ENCODE measurements around the gene ANKMY2.
A peak's percentile ranks its signal among the peaks of the same experiment; 100 is the strongest.

The ANKMY2 gene

DNA sequence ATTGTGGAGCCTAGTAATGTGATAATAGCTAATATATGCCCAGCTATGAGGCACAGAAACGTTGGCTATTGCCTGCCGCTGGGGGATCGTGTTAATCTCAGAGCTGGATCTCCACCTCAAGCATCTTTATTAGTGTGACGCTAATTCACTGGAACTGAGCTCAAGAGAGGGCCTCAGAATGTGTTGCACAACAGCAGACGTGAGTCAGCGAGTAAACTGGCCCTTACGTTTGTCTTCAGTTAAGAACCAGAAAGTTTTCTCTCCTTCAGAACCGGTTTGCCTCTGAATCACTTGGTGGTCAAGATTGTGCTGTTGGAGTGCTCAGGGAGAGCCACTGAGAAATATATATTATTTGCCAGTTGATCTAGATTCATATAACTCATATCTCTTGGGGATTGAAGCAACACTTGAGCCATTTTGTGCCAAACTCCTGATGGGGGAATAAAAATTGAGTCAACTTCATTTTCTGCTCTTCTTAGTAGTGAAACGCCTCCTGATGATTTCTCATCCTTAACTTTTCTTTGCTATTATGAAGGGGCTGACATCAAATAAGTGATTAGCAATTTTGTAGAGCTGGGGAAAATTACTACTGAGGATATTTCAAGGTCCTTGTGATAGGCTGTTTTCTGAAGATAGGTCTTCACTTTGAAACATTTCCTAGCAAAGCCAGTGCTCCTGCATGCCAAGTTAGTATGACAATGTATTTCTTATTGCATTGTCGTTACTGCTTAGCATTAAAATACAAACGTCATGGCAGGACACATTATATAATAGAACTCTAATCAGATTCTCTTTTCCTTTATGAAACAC, 22.7 kb upstream of the ANKMY2 start (continued):
- no peak for TF ChIP-seq ZNF274 (IDR thresholded peaks at IDR 0.05; ENCODE audit: low read length)
- TF ChIP-seq ZNF274 (tag by site-specific recombination; IDR thresholded peaks at IDR 0.05; ENCODE audit: borderline replicate concordance), result no peak
- TF ChIP-seq ZNF2 (tag by site-specific recombination; IDR thresholded peaks at IDR 0.05), result 0 out of 2 replicates have a peak, but pooled peaks have one; percentile 18
- TF ChIP-seq, protein P1, sequence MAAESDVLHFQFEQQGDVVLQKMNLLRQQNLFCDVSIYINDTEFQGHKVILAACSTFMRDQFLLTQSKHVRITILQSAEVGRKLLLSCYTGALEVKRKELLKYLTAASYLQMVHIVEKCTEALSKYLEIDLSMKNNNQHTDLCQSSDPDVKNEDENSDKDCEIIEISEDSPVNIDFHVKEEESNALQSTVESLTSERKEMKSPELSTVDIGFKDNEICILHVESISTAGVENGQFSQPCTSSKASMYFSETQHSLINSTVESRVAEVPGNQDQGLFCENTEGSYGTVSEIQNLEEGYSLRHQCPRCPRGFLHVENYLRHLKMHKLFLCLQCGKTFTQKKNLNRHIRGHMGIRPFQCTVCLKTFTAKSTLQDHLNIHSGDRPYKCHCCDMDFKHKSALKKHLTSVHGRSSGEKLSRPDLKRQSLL (tag by site-specific recombination; IDR thresholded peaks at IDR 0.05), result peak; percentile 94
- no peak for TF ChIP-seq WT1 (tag by site-specific recombination; IDR thresholded peaks at IDR 0.05)

DNA sequence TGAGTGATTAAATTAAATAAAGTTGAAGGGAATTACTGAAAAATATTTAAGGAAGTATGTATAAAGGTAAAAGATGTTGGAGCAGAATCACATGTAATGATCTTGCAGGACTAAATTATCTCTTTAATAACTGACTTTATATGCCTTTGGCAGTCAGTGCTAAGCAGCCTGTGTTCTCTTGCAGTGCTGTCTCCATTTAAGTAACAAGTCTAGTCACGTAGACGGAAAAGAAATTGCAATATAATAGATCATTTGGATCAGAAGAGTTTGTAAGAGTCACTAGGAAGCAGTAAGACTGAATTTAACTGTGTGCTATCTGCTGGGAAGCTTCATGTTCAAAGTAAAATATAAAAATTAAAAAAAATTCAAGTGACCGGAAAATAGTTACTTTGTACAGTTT, 21.8 kb upstream of the ANKMY2 start:
- POLR2A ChIA-PET, result interaction anchor here (2.0 kb wide), 1 partner anchor 21 kb away, joined by 7 read pairs; the partner anchor contains the start of genes ANKMY2 and BZW2
- Histone ChIP-seq H3K27ac (ENCODE audit: extremely low read depth, low read depth, low read length) (no peak overlapping the region), H3K36me3 (ENCODE audit: control insufficient read depth in 2 of 2, insufficient read depth in 1 of 2, low read length in 2 of 2) (peaks cover 0 to 3% of the 10 kb centered on the region in 2 experiments; a peak in 1 of 3 replicates), H3K4me3 (ENCODE audit: low read depth, low read length) (no peak overlapping the region), H3K4me1 (ENCODE audit: control insufficient read depth, insufficient read depth, low read length) (peaks cover 4% of the 10 kb centered on the region), H3K9me3 (ENCODE audit: control insufficient read depth, insufficient read depth, low read depth, low read length) (no peaks in the 10 kb centered on the region)
- CTCF ChIA-PET, result interaction anchor here (0.6 to 1.2 kb wide), 3 partner anchors 8 to 235 kb away, joined by 3 read pairs; no protein-coding TSS in a partner anchor
- TF ChIP-seq ZFP69B (tag by site-specific recombination; IDR thresholded peaks at IDR 0.05) (no peak), ZNF10 (tag by site-specific recombination; IDR thresholded peaks at IDR 0.05) (no peak), OVOL3 (tag by site-specific recombination; IDR thresholded peaks at IDR 0.05) (no peak), ZNF223 (tag by site-specific recombination; IDR thresholded peaks at IDR 0.05) (no peak), ZNF621 (tag by site-specific recombination; IDR thresholded peaks at IDR 0.05) (no peak), ZNF776 (tag by site-specific recombination; IDR thresholded peaks at IDR 0.05; ENCODE audit: borderline replicate concordance) (no peak), ZBTB20 (tag by site-specific recombination; IDR thresholded peaks at IDR 0.05) (no peak), ZNF202 (tag by site-specific recombination; IDR thresholded peaks at IDR 0.05; ENCODE audit: borderline replicate concordance) (no peak), ZNF391 (tag by site-specific recombination; IDR thresholded peaks at IDR 0.05; ENCODE audit: borderline replicate concordance, low read depth) (no peak), KLF10 (tag by site-specific recombination; IDR thresholded peaks at IDR 0.05) (no peak), ZNF747 (tag by site-specific recombination; IDR thresholded peaks at IDR 0.05) (no peak), ZNF555 (tag by site-specific recombination; conservative IDR thresholded peaks at IDR 0.05) (no peak), ZEB2 (tag by site-specific recombination; IDR thresholded peaks at IDR 0.05) (no peak), ZNF660 (tag by site-specific recombination; IDR thresholded peaks at IDR 0.05) (no peak), ZBTB21 (tag by site-specific recombination; IDR thresholded peaks at IDR 0.05) (no peak)
- TF ChIP-seq, protein P2, sequence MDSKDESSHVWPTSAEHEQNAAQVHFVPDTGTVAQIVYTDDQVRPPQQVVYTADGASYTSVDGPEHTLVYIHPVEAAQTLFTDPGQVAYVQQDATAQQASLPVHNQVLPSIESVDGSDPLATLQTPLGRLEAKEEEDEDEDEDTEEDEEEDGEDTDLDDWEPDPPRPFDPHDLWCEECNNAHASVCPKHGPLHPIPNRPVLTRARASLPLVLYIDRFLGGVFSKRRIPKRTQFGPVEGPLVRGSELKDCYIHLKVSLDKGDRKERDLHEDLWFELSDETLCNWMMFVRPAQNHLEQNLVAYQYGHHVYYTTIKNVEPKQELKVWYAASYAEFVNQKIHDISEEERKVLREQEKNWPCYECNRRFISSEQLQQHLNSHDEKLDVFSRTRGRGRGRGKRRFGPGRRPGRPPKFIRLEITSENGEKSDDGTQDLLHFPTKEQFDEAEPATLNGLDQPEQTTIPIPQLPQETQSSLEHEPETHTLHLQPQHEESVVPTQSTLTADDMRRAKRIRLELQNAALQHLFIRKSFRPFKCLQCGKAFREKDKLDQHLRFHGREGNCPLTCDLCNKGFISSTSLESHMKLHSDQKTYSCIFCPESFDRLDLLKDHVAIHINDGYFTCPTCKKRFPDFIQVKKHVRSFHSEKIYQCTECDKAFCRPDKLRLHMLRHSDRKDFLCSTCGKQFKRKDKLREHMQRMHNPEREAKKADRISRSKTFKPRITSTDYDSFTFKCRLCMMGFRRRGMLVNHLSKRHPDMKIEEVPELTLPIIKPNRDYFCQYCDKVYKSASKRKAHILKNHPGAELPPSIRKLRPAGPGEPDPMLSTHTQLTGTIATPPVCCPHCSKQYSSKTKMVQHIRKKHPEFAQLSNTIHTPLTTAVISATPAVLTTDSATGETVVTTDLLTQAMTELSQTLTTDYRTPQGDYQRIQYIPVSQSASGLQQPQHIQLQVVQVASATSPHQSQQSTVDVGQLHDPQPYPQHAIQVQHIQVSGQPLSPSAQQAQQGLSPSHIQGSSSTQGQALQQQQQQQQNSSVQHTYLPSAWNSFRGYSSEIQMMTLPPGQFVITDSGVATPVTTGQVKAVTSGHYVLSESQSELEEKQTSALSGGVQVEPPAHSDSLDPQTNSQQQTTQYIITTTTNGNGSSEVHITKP (tag by site-specific recombination; IDR thresholded peaks at IDR 0.05), result no peak
